22Rv1 (cell line): Measurements from ENCODE around the gene TMEM217.

Source experiments
- CTCF ChIP-seq: fragments of 450-650 bp; IDR thresholded peaks from 2 replicates; pipeline ENCODE4 v1.5.1; 2017; ENCODE audit warnings: mild to moderate bottlenecking
- ZFX ChIP-seq: fragments of 450-650 bp; IDR thresholded peaks from 2 replicates; pipeline ENCODE4 v1.6.1; 2017; ENCODE audit warnings: antibody characterized with exemption, borderline replicate concordance

- no peak for TF ChIP-seq CTCF
- TF ChIP-seq ZFX: no peak
Observed at GRCh38 chr6:37174515-37175331, 83.2 kb downstream of the TMEM217 start.
